Activated CD8-positive, alpha-beta memory T cell treated with anti-CD3 and anti-CD28 coated beads, Interleukin-2, amount 10 ng/mL, durations not matched to agents 7 days and 5 days (primary cell): ENCODE results near the gene CD14. TPM values are rescaled to one million over a fixed set of nuclear protein-coding genes. Genes with fewer than 3 reads are reported as not detected.
"Not testable (repeated sequence)": the region's sequence is repeated elsewhere in the genome, so short reads cannot be mapped to it uniquely, and the experiment has no call there.

Experiments
- ATAC-seq: fragments of 150-1000 bp; cut with Tn5 transposase; one replicate; pipeline ENCODE4 v1.10.0; 2021; ENCODE audit warnings: moderate library complexity
- CTCF ChIA-PET: fragments of 350-600 bp; sonication (Branson Sonifier 250); formaldehyde crosslinking; loops from one replicate; lab custom pipeline; 2021; ENCODE audit warnings: antibody characterized with exemption; lab: Charles Lee
- DNase-seq: peaks from one replicate; pipeline ENCODE4 v3.0.0-alpha.2; 2020
- H3K27ac Mint-ChIP-seq: one replicate; pipeline ENCODE4 v1.8.0; 2021; ENCODE audit warnings: mild to moderate bottlenecking, mixed read lengths
- H3K27me3 Mint-ChIP-seq: one replicate; pipeline ENCODE4 v1.8.0; 2021; ENCODE audit warnings: mixed read lengths
- H3K36me3 Mint-ChIP-seq: one replicate; pipeline ENCODE4 v1.8.0; 2021; ENCODE audit warnings: mild to moderate bottlenecking, mixed read lengths
- H3K4me1 Mint-ChIP-seq: one replicate; pipeline ENCODE4 v1.8.0; 2021; ENCODE audit warnings: mixed read lengths
- H3K4me3 Mint-ChIP-seq: one replicate; pipeline ENCODE4 v1.8.0; 2021; ENCODE audit warnings: mild to moderate bottlenecking, moderate library complexity, mixed read lengths
- H3K9me3 Mint-ChIP-seq: one replicate; pipeline ENCODE4 v1.8.0; 2022; ENCODE audit warnings: low read depth, mixed read lengths
- total RNA-seq, 2 experiments: library from RNA; stranded (reverse); gene quantifications; one replicate each; pipeline ENCODE4 v1.2.3, GENCODE V29; 2021

The CD14 gene
- total RNA-seq, 2 experiments from 2014 or later = 0.38 to 0.56 TPM

DNA sequence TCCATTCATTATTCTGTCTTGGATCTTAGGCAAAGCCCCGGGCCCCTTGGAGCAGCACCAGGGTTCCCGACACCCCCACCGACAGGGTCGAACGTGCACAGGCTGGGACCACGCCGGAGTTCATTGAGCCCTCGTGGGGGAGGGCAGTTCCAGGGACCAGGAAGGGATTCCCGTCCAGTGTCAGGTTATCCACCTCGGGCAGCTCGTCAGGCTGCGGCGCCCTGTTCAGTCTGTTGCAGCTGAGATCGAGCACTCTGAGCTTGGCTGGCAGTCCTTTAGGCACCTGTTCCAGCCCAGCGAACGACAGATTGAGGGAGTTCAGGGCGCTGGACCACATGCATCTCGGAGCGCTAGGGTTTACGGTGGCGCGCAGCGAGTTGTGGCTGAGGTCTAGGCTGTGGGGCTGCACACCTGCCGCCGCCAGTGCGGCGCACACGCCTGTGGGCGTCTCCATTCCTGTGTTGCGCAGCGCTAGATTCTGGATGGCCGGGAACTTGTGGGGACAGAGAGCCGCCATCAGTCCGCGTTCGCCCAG is 1.1 kb downstream of the CD14 start:
- H3K9me3 Mint-ChIP-seq = peaks cover 2% of the 10 kb centered on the region
- H3K27ac Mint-ChIP-seq = no peak overlapping the region
- H3K36me3 Mint-ChIP-seq = peaks cover 2% of the 10 kb centered on the region
- CTCF ChIA-PET = interaction anchor here (0.6 to 1.4 kb wide), 5 partner anchors 57 to 259 kb away, joined by 3 to 5 read pairs (median 4); no protein-coding TSS in a partner anchor
- peaks cover 33% of the 10 kb centered on the region for H3K4me1 Mint-ChIP-seq
- ATAC-seq (peak; percentile 47), DNase-seq (no peak)
- peak overlapping the region; percentile 76 for H3K4me3 Mint-ChIP-seq
- peaks cover 30% of the 10 kb centered on the region for H3K27me3 Mint-ChIP-seq

DNA sequence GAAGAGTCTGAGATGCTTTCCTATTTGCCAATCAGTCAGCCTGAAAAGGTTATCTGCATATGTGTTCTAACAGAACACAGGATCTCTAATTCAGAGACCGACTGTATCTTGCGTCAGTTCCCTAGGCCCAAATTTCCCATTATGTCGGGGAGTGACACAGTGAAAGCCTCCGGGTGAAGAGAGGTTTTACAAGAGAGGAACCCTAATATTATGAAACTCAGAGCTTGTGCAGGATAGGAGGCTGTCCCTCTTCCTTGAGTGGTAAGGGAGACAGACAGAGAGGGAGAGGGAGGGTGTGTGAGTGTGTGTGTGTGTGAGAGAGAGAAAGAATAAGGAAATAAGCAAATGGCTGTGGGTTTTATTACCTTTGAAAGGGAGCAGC is 1.9 kb downstream of the CD14 start:
- H3K27me3 Mint-ChIP-seq = peaks cover 34% of the 10 kb centered on the region
- peaks cover 2% of the 10 kb centered on the region for H3K9me3 Mint-ChIP-seq
- peaks cover 32% of the 10 kb centered on the region for H3K4me1 Mint-ChIP-seq
- ATAC-seq = no peak
- no peak overlapping the region for H3K27ac Mint-ChIP-seq
- H3K4me3 Mint-ChIP-seq = no peak overlapping the region
- no peak for DNase-seq
- CTCF ChIA-PET = interaction anchor here (1.3 kb wide), 1 partner anchor 258 kb away, joined by 5 read pairs; no protein-coding TSS in a partner anchor
- peaks cover 2% of the 10 kb centered on the region for H3K36me3 Mint-ChIP-seq

DNA sequence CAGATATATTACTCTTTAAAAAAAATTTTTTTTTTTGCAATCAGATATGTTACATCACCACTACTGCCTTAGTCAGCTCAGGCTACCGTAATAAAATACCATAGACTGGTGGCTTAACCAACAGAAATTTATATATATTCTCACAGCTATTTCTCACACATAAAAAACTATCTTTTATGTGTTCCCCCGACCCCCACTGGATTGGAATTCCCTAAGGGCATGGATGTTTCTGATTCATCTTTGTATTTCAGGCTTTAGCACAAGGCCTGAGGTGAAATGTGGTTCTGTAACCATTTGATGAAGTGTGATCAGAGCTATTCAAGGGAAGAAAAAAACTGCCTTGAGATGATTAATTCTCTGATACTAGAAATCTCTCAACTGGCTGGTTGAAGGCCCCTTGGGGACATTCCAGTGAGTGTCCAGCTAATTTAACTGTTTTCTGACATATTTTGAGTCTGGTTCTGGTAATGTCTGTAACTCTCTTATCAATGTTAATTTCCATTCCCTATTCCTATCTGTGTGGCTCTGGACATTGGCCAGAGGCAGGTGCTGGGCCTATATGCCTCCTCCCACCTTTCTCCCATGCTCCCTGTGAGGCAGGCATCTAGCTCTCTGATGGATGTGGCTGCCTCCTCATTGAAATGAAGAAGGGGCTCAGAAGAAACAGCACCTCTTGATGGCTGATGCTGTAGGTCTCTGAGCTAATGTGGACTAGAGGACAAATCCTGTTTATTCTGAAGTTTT is 2.5 kb downstream of the CD14 start:
- ATAC-seq (no peak), DNase-seq (no peak)
- CTCF ChIA-PET = interaction anchor here (1.3 kb wide), 1 partner anchor 257 kb away, joined by 5 read pairs; no protein-coding TSS in a partner anchor
- Mint-ChIP-seq H3K9me3 (peaks cover 2% of the 10 kb centered on the region), H3K27me3 (peaks cover 34% of the 10 kb centered on the region), H3K27ac (no peak overlapping the region), H3K4me1 (peaks cover 30% of the 10 kb centered on the region), H3K36me3 (peaks cover 2% of the 10 kb centered on the region), H3K4me3 (no peak overlapping the region)

- no peak overlapping the region for H3K4me3 Mint-ChIP-seq
- peaks cover 2% of the 10 kb centered on the region for H3K36me3 Mint-ChIP-seq
- DNase-seq (no peak), ATAC-seq (no peak)
- CTCF ChIA-PET = interaction anchor here (1.0 to 1.1 kb wide), 2 partner anchors 10 to 256 kb away, joined by 3 read pairs; no protein-coding TSS in a partner anchor
- H3K27me3 Mint-ChIP-seq = peaks cover 35% of the 10 kb centered on the region
- H3K4me1 Mint-ChIP-seq = peaks cover 19% of the 10 kb centered on the region
- H3K27ac Mint-ChIP-seq = no peak overlapping the region
- H3K9me3 Mint-ChIP-seq = peaks cover 2% of the 10 kb centered on the region
These were observed 4.3 kb downstream of the CD14 start for GRCh38 chr5:140628711-140629110.

DNA sequence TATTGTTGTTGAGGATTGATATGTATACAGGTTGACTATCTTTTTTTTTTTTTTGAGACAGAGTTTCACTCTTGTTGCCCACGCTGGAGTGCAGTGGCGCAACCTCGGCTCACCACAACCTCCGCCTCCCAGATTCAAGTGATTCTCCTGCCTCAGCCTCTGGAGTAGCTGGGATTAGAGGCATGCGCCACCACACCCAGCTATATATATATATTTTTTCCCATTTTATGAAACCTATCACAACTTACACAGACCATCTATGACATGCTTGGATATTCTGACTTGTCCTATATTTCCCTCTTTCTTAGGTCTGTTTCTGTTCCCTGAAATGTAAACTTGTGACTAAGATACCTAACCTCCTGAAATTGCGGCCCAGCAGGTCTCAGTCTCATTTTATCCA is 5.0 kb downstream of the CD14 start:
- Mint-ChIP-seq H3K4me3 (no peak overlapping the region), H3K36me3 (peaks cover 2% of the 10 kb centered on the region), H3K27ac (no peak overlapping the region), H3K9me3 (peaks cover 2% of the 10 kb centered on the region), H3K27me3 (peaks cover 30% of the 10 kb centered on the region), H3K4me1 (peaks cover 14% of the 10 kb centered on the region)
- ATAC-seq (no peak), DNase-seq (no peak)
- CTCF ChIA-PET = interaction anchor here (1.1 to 1.3 kb wide), 3 partner anchors 9 to 265 kb away, joined by 3 to 5 read pairs (median 3); partner anchors contain the start of gene TMCO6

DNA sequence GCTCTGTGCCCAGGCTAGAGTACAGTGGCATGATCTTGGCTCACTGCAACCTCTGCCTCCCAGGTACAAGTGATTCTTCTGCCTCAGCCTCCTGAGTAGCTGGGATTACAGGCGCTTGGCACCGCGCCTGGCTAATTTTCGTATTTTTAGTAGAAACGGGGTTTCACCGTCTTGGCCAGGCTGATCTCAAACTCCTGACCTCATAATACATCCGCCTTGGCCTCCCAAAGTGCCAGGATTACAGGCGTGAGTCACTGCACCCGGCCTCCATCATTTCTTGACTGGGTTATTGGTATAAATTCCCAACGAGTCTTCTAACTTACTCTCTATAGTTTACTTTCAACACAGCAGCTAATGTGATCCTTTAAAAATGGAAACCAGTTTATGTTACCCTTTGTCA is 8.1 kb downstream of the CD14 start:
- DNase-seq, H3K36me3 Mint-ChIP-seq, ATAC-seq, H3K27ac Mint-ChIP-seq, H3K4me1 Mint-ChIP-seq, CTCF ChIA-PET, H3K4me3 Mint-ChIP-seq, H3K9me3 Mint-ChIP-seq: not testable (repeated sequence)
- H3K27me3 Mint-ChIP-seq = peaks cover 26% of the 10 kb centered on the region

GRCh38 chr5:140623061-140623460 is 9.9 kb downstream of the CD14 start:
- not testable (repeated sequence) for ATAC-seq, DNase-seq, H3K27ac Mint-ChIP-seq, H3K4me1 Mint-ChIP-seq, H3K4me3 Mint-ChIP-seq, H3K36me3 Mint-ChIP-seq, H3K9me3 Mint-ChIP-seq
- peaks cover 39% of the 10 kb centered on the region for H3K27me3 Mint-ChIP-seq
- CTCF ChIA-PET = interaction anchor here (1.1 kb wide), 1 partner anchor 12 kb away, joined by 3 read pairs; no protein-coding TSS in a partner anchor

DNA sequence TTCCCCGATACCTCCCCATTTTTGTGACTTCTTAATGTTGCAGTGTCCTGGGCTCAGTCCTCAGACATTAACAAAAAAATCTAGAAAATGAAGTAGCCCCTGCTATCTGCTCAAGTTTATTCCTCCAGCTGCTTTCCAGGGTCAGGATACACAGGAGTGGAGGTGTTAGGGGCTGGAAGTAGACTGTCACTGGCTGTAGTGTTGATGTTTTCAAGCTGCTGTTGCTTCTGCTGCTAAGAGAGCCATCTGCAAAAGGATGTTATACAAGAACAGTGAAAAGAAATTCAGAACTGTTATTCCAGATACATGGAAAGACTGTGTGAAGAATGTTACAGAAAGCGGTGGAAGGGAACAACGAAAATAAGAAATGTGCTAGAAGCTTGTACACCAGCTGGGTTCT is 10.7 kb downstream of the CD14 start:
- Mint-ChIP-seq H3K4me3 (no peak overlapping the region), H3K27me3 (peaks cover 43% of the 10 kb centered on the region)
- CTCF ChIA-PET = interaction anchor here (0.7 to 1.1 kb wide), 2 partner anchors 13 to 259 kb away, joined by 3 read pairs; no protein-coding TSS in a partner anchor

DNA sequence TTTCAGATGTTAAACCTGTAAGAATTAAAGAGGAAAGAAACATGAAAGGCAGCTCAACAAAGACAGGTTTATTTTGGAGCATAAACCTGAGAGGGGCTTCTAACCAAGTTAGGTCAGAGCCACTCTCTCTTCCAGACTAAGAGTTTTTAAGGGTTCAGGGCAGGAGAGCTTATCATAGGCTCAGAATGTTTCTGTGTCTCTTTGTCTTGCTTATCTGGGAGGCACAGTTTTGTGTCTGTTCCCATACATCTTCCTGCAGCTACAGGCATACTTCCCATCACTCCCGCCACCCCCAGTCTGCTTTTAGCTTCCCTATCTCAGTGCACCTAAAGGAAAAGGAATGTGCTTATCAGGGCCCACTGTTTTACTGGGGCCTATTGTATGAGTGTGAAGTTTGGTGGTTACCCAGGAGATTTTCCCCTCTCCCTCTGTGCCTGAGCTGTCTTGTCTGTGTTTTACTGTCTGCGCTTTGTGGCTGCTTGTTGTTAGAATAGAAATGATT is 21.9 kb downstream of the CD14 start:
- Mint-ChIP-seq H3K27ac (no peak overlapping the region), H3K36me3 (no peaks in the 10 kb centered on the region), H3K4me1 (peaks cover 9% of the 10 kb centered on the region), H3K9me3 (no peaks in the 10 kb centered on the region), H3K27me3 (peaks cover 8% of the 10 kb centered on the region), H3K4me3 (no peak overlapping the region)
- ATAC-seq (no peak), DNase-seq (no peak)
- CTCF ChIA-PET = no interaction called here

More for the DNA sequence above, 10.7 kb downstream of the CD14 start:
- Mint-ChIP-seq H3K9me3 (no peaks in the 10 kb centered on the region), H3K4me1 (no peaks in the 10 kb centered on the region), H3K27ac (no peak overlapping the region), H3K36me3 (no peaks in the 10 kb centered on the region)
- ATAC-seq = no peak
- no peak for DNase-seq

DNA sequence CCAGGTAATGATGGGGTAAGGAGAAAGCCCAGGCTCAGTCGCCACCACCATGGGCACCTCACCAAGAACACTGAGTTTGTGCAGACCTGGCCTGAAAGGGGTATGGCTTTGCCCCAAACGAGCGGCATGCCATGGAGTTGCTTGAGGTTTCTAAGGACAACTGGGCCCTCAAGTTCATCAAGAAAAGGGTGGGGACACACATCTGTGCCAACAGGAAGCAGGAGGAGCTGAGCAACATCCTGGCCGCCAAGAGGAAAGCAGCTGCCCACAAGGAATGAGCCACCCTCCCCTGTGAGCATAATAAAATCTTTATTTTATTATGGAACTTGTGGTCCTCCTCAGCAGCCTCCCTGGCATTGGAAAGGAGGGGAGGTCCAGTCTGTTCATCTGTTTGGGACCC is 23.8 kb downstream of the CD14 start:
- Mint-ChIP-seq H3K36me3 (no peaks in the 10 kb centered on the region), H3K27me3 (peaks cover 13% of the 10 kb centered on the region), H3K4me3 (no peak overlapping the region), H3K27ac (no peak overlapping the region), H3K9me3 (no peaks in the 10 kb centered on the region), H3K4me1 (peaks cover 9% of the 10 kb centered on the region)
- ATAC-seq (no peak), DNase-seq (no peak)
- CTCF ChIA-PET = no interaction called here

DNA sequence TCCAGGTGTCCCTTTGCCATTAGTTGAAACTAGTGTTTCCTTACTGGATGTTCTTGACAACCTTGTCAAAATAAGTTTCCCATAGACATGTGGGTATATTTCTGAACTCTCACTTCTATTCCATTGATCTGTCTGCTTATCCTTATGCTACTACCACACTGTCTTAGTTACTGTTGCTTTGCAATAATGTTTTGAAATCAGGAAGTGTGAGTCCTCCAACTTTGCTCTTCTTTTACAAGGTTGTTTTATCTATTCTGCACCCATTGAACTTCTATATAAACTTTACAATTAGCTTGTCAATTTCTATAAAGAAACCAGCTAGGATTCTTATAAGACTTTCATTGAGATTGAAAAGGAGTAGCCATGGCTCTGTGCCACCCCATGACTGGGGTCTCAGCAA is 24.3 kb downstream of the CD14 start:
- Mint-ChIP-seq H3K4me3 (no peak overlapping the region), H3K27ac (no peak overlapping the region), H3K36me3 (no peaks in the 10 kb centered on the region), H3K4me1 (peaks cover 9% of the 10 kb centered on the region), H3K27me3 (peaks cover 13% of the 10 kb centered on the region), H3K9me3 (no peaks in the 10 kb centered on the region)
- ATAC-seq = no peak
- CTCF ChIA-PET = no interaction called here
- no peak for DNase-seq

DNA sequence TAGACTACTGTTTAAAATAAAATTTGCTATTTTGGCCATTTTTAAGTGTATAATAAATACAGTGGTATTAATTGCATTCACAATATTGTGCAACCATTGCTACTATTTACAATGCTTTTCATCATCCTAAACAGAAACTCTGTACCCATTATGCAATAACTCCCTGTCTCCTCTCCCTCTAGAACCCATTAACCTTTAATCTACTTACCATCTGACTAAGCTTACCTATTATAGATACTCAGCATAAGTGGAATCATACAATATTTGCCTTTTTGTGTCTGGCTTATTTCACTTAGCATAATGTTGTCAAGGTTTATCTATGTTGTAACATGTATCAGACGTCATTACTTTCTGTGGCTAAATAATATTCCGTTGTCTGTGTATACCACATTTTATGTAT is 25.9 kb downstream of the CD14 start:
- H3K27ac Mint-ChIP-seq = no peak overlapping the region
- peaks cover 5% of the 10 kb centered on the region for H3K4me1 Mint-ChIP-seq
- no peak overlapping the region for H3K4me3 Mint-ChIP-seq
- CTCF ChIA-PET = no interaction called here
- DNase-seq = no peak
- no peak for ATAC-seq
- peaks cover 8% of the 10 kb centered on the region for H3K27me3 Mint-ChIP-seq
- H3K36me3 Mint-ChIP-seq = no peaks in the 10 kb centered on the region
- H3K9me3 Mint-ChIP-seq = no peaks in the 10 kb centered on the region

DNA sequence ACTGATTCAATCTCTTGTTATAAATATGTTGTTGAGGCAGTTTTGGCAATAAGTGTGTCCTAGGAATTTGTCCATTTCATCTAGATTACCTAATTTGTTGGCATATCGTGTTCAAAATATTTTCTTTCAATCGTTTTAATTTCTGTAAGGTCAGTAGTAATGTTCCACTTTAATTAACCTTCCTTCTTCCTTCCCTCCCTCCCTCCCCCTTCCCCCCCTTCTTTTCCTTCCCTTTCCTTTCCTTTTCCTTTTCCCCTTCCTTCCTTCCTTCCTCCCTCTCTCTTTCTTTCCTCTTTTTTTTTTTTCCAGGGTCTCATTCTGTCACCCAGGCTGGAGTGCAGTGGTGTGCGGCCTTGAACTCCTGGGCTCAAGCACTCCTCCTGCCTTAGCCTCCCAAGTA is 27.1 kb downstream of the CD14 start:
- Mint-ChIP-seq H3K36me3 (no peaks in the 10 kb centered on the region), H3K27me3 (peaks cover 8% of the 10 kb centered on the region)
- CTCF ChIA-PET = no interaction called here

GRCh38 chr5:140603734-140604133 is 29.2 kb downstream of the CD14 start:
- CTCF ChIA-PET = no interaction called here
- Mint-ChIP-seq H3K27ac (no peak overlapping the region), H3K4me1 (no peaks in the 10 kb centered on the region), H3K36me3 (no peaks in the 10 kb centered on the region), H3K27me3 (peaks cover 5% of the 10 kb centered on the region), H3K9me3 (no peaks in the 10 kb centered on the region), H3K4me3 (no peak overlapping the region)
- ATAC-seq = no peak
- no peak for DNase-seq

More for the DNA sequence above, 27.1 kb downstream of the CD14 start:
- ATAC-seq (no peak), DNase-seq (no peak)
- Mint-ChIP-seq H3K4me3 (no peak overlapping the region), H3K9me3 (no peaks in the 10 kb centered on the region), H3K27ac (no peak overlapping the region), H3K4me1 (peaks cover 2% of the 10 kb centered on the region)
